GM13977 (cell line): Measurements from ENCODE around the gene DEPDC1.

ENCODE experiments used
- DNase-seq: peaks from one replicate; pipeline ENCODE4 v3.0.0; 2012; ENCODE audit warnings: low spot score
- CTCF ChIP-seq: IDR thresholded peaks from 2 replicates; pipeline ENCODE4 v1.5.1; 2012; ENCODE audit warnings: mild to moderate bottlenecking, control low read depth; ENCODE audit not compliant: insufficient read depth; ENCODE audit errors: extremely low read depth, missing control alignments
- in situ Hi-C: fragments of 300-500 bp; cut with MboI; formaldehyde crosslinking; loops from one replicate; pipeline ENCODE4 v1.12.0; 2022; ENCODE audit warnings: low sequenced_read_pairs, low pct_unique_long_range_greater_than_20kb, mixed read lengths, inconsistent platforms; ENCODE audit not compliant: unreplicated experiment

Gene DEPDC1

GRCh38 chr1:68496680-68497357 lies at the start of gene DEPDC1:
Gene DEPDC1 (minus strand): TSS chr1:68497082. CDS start chr1:68496999, 83 bp downstream.
- DNase-seq: peak; percentile 91
- in situ Hi-C loops: no loop called here
- no peak for TF ChIP-seq CTCF

DNA sequence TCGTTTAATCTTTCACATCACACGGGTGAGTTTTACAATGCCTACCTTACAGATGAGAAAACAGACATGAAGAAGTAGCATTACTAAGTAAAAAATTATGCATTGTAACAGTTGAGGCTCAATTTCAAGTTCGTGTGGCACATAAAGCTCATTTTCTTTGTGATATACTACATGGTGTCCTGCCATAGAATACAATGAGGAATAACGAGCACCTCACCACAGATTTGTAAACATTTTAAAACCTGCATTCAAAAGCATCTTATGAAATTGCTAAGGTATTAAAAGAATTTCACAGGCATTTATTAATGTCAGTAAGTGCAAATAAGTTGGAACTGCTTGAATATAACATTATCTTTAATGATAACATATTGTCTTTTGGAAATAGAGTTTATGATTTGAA lies 47.8 kb upstream of the DEPDC1 start:
- no peak for TF ChIP-seq CTCF
- in situ Hi-C loops: no loop called here
- DNase-seq: no peak

DNA sequence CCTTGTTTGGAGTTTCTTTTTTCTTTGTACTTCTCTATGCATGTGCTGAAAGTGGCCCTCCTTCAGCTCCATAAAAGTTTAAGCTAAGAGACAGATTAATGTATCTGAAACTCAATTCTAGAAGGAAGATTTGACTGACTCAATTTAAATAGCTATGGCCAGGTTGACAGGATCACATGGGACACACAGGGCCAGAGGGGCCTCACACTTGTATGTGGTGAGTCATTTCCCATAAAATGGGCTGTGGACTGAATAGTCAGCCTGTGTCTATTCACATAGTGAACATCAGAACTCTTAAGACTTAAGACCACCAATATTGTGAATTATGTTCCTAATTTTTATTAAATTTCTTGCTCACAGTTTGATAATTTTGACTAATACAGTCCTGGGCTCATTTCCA lies 45.7 kb upstream of the DEPDC1 start:
- in situ Hi-C loops: no loop called here
- no peak for TF ChIP-seq CTCF
- DNase-seq: no peak

GRCh38 chr1:68538941-68539340 lies 42.1 kb upstream of the DEPDC1 start:
- DNase-seq: no peak
- in situ Hi-C loops: no loop called here
- TF ChIP-seq CTCF: no peak

- no peak for DNase-seq
- in situ Hi-C loops: no loop called here
- no peak for TF ChIP-seq CTCF
These were observed 31.4 kb upstream of the DEPDC1 start for GRCh38 chr1:68528243-68528642.

DNA sequence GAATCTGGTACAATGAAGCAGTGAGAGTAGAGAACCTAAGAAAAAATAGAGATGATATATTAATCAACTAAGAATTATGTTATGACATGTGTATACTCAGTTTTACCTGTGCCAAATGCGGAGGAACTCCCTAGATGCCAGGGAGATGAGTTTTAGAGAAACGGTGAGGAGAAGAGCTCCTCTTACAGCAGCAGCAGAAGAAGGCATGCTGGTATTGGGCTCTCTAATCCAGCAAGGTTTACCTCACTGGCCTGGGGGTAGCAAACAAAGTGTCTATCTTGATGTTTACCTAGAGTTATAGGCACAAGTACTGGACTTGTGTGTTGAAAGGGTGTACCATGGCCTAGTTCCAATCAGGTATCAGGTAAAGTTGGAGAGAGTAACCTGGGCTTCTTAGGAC lies 28.9 kb upstream of the DEPDC1 start:
- no peak for DNase-seq
- TF ChIP-seq CTCF: no peak
- in situ Hi-C loops: no loop called here
